RWPE2 (cell line): ENCODE measurements around the gene NKAIN1.

ENCODE experiments used
- ATAC-seq: fragments of 200-7000 bp; cut with Tn5 transposase; 3 replicates; pipeline ENCODE4 v1.9.1; 2021; ENCODE audit warnings: low read depth
- DNase-seq: peaks from one replicate; pipeline ENCODE4 v3.0.0-alpha.2; 2020; ENCODE audit warnings: low spot score
- H3K27ac ChIP-seq: fragments of 450-650 bp; 2 replicates; pipeline ENCODE4 v1.5.1; 2017; ENCODE audit warnings: mild to moderate bottlenecking; ENCODE audit not compliant: poor library complexity, severe bottlenecking
- H3K27me3 ChIP-seq: fragments of 250-450 bp; sonication (Bioruptor Pico); 2 replicates; pipeline ENCODE4 v1.5.1; 2021; ENCODE audit warnings: mild to moderate bottlenecking, moderate library complexity; ENCODE audit not compliant: insufficient read depth, poor library complexity, severe bottlenecking
- H3K36me3 ChIP-seq: fragments of 250-450 bp; sonication (Bioruptor Pico); 2 replicates; pipeline ENCODE4 v1.5.1; 2020; ENCODE audit warnings: low read depth, mild to moderate bottlenecking, moderate library complexity
- H3K4me1 ChIP-seq: fragments of 250-450 bp; sonication (Bioruptor Pico); 2 replicates; pipeline ENCODE4 v1.5.1; 2021; ENCODE audit warnings: mild to moderate bottlenecking, moderate library complexity; ENCODE audit not compliant: insufficient read depth, poor library complexity, severe bottlenecking
- H3K4me3 ChIP-seq: fragments of 250-450 bp; sonication (Bioruptor Pico); 2 replicates; pipeline ENCODE4 v1.5.1; 2021; ENCODE audit warnings: mild to moderate bottlenecking, moderate library complexity; ENCODE audit not compliant: severe bottlenecking
- H3K9me3 ChIP-seq: fragments of 250-450 bp; sonication (Bioruptor Pico); 2 replicates; pipeline ENCODE4 v1.5.1; 2021; ENCODE audit warnings: mild to moderate bottlenecking, moderate library complexity; ENCODE audit not compliant: severe bottlenecking
- TF ChIP-seq, protein P1 (sequence below): fragments of 450-650 bp; IDR thresholded peaks from one replicate; pipeline ENCODE4 v1.5.1; 2017; ENCODE audit warnings: mild to moderate bottlenecking, moderate library complexity; ENCODE audit not compliant: poor library complexity, severe bottlenecking

NKAIN1 gene

DNA sequence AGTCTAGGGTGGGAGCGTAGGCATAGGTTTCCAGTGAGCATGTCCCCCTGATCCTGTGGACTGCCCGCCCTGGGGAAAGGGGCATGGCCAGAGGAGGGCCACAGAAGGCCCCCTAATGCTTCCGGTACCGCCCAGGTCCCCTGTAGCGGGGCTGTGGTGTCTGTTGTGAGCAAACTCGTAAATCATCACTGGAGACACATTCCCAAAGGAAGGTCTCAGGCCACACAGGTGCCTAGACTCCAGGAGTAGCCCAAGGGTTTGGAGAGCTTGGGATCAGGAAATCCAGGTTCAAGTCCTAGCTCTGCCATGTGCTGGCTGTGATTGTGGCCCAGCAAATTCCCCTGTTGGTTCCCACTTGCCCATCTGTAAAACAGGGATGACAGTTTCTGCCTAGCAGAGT is 20.2 kb downstream of the NKAIN1 start:
- Histone ChIP-seq H3K27me3 (no peaks in the 10 kb centered on the region), H3K9me3 (no peaks in the 10 kb centered on the region), H3K36me3 (no peaks in the 10 kb centered on the region), H3K4me1 (no peaks in the 10 kb centered on the region), H3K27ac (no peak overlapping the region), H3K4me3 (no peak overlapping the region)
- no peak for DNase-seq
- no peak for ATAC-seq
- TF ChIP-seq, protein P1, sequence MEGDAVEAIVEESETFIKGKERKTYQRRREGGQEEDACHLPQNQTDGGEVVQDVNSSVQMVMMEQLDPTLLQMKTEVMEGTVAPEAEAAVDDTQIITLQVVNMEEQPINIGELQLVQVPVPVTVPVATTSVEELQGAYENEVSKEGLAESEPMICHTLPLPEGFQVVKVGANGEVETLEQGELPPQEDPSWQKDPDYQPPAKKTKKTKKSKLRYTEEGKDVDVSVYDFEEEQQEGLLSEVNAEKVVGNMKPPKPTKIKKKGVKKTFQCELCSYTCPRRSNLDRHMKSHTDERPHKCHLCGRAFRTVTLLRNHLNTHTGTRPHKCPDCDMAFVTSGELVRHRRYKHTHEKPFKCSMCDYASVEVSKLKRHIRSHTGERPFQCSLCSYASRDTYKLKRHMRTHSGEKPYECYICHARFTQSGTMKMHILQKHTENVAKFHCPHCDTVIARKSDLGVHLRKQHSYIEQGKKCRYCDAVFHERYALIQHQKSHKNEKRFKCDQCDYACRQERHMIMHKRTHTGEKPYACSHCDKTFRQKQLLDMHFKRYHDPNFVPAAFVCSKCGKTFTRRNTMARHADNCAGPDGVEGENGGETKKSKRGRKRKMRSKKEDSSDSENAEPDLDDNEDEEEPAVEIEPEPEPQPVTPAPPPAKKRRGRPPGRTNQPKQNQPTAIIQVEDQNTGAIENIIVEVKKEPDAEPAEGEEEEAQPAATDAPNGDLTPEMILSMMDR: no peak

DNA sequence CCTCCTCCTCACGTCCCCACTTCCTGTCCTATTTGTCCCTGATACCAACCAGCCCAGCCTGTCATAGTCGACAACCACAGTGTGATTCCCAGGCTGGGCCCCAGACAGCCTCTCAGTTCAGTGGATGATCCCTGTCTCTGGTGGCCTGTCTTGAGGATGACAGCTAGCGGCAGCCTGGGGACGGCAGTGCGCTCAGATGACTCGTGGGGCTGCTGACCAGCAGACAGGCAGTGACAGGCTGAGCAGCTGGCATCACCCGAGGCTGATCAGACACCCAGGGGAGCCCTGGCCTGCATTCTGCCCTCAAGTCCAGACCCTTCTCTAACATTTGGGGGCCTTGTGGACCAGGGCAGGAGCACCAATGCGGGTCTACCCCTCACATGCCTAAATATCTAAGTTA is 21.0 kb downstream of the NKAIN1 start:
- no peak overlapping the region for H3K27ac ChIP-seq
- H3K9me3 ChIP-seq: no peaks in the 10 kb centered on the region
- DNase-seq: no peak
- H3K36me3 ChIP-seq: no peaks in the 10 kb centered on the region
- no peak overlapping the region for H3K4me3 ChIP-seq
- no peak for ATAC-seq
- H3K27me3 ChIP-seq: no peaks in the 10 kb centered on the region
- no peaks in the 10 kb centered on the region for H3K4me1 ChIP-seq
- TF ChIP-seq, protein P1: no peak

DNA sequence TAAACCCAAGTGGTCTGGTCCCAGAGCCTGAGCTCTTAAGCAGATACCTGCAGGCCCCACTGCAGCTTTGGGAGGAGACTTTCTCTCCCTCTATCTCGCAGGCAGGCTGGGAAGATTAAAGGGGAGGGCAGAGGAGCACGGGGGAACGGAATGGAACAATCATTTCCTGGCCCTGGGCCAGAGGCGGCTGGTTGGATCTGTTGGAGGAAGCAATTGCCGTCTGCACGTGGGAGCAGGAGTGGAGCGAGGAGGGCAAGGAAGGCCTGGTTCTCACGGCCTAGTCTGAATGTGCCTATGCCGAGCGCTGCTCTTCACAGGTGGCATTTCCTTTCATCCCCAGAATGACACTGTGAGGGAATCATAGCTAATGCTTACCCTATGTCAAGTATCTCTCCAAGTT is 23.7 kb downstream of the NKAIN1 start:
- ATAC-seq: peak; percentile 29; the same call in 1 of the 3 replicates
- no peaks in the 10 kb centered on the region for H3K36me3 ChIP-seq
- no peak overlapping the region for H3K4me3 ChIP-seq
- no peak overlapping the region for H3K27ac ChIP-seq
- no peaks in the 10 kb centered on the region for H3K27me3 ChIP-seq
- no peak for DNase-seq
- no peaks in the 10 kb centered on the region for H3K9me3 ChIP-seq
- no peaks in the 10 kb centered on the region for H3K4me1 ChIP-seq
- TF ChIP-seq, protein P1: no peak

DNA sequence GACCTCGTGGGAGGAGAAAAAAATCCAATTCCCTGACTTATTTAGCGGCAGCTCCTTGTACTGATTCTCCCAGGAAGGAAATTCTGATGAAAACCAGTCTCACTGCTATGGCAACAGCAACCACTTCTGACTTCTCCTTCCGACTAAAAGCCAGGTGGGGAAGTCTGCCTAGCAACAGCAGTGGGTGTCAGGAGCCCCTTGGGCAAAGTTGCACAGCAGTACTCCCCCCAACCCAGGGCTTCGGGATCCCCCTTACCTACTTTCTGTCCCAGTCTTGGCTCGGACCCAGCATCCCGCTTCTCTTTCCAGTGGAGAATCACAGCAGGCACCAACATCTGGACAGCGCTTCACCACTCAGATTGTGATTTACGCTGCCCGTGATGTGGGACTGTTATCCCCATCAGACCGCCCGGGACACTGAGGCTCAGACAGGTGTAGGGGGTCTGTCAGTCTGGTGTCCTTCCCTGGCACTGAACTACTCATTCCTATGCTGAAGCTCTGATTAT is 24.6 kb downstream of the NKAIN1 start:
- Histone ChIP-seq H3K27ac (no peak overlapping the region), H3K27me3 (no peaks in the 10 kb centered on the region), H3K36me3 (no peaks in the 10 kb centered on the region), H3K9me3 (no peaks in the 10 kb centered on the region), H3K4me3 (no peak overlapping the region), H3K4me1 (no peaks in the 10 kb centered on the region)
- ATAC-seq: no peak
- TF ChIP-seq, protein P1: no peak
- DNase-seq: no peak

DNA sequence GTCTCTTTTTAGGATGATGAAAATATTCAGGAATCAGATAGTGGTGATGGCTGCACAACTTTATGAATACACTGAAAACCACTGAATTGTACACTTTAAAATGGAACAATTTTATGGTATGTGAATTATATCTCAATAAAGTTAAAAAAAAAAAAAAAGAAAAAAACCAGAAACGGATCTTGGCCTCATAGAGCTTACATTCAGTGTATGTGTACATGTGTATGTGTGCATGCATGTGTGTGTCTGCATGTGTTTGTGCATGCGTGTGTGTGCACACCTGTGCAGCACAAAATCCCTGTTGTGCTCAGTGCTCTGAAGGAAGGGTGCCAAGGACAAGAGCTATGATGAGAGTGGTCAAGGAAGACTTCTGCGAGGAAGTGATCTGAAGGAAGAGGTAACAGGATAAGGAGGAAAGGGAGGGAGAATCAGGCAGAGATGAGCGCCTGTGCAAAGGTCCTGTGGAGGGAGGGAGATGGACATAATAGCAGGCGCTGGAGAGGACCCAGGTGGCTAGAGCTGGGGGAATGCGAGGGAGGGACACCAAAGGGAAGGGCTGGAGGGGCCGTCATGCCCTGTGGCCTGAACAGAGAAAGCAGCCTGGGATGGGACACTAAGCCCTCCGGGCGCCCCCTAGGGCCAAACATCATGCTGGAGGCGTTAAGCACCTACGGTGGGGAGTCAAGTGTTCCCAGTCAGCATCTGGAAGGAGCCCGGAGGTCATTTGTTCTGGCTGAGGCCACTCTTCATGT is 25.2 kb downstream of the NKAIN1 start:
- Histone ChIP-seq H3K27ac (no peak overlapping the region), H3K4me3 (no peak overlapping the region), H3K4me1 (no peaks in the 10 kb centered on the region), H3K9me3 (no peaks in the 10 kb centered on the region), H3K27me3 (no peaks in the 10 kb centered on the region), H3K36me3 (no peaks in the 10 kb centered on the region)
- no peak for ATAC-seq
- DNase-seq: no peak
- TF ChIP-seq, protein P1: no peak
